ENCODE data around the gene GRHL3.

Gene GRHL3

DNA sequence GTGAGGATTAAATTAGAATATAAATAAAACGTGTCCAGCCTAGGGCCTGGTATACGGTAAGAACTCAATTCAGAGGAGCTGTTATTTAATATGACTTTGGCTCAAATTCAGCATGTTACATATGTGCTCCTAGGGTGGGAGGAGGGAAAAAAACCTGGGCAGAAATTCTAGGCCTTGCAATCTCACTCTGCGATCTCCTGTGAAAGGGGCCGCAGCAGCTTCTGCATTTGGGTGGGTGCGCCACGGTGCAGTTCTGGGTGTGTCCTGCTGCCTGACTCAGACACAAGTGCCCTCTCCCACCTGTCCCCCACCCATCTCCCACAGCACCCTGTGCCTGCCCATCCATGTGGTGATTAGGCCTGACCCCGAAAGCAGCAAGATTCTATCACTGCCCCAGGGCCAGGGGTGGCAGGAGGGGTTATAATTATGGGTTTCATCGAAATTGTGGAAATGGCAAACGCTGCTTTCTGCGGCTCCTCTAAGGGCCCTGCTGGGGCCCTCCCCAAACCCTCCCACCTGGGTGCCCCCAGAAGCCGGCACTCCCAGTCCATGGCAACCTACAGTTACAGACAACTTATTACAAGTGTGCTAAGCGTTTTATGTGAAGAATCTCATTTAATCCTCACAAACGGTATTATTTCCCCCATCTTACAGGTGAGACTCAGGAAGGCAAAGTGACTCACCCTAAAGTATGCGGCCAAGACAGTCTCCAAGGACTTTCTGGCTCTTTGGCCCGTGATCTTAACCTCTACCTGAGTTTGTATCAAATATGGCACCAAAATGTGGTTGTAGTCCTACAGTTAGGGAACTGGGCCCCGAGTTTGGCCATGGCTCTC, 25.5 kb upstream of the GRHL3 start:
- no peak for DNase-seq (ENCODE audit: low spot score)

DNA sequence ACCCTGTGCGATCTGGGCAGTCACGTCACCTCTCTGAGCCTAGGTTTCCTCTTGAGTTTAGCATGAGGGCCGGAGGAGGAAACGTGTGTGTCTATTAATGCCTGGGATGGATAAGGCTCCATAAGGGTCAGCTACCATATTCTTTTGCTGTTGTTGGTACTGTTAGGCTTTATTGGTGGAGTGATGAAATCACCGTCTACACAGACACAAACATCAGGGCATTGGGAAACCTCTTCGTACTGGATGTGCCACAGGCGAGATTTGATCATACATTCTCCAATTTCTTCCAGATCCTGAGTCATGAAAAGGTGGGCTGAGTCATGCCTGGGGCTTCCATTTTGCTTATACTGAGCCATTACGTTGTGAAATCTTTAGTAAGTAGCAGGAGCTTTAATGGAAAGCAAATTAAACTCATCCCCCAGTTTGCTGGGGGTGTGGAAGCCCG, 24.9 kb upstream of the GRHL3 start:
- DNase-seq (ENCODE audit: low spot score), result peak; percentile 54

DNA sequence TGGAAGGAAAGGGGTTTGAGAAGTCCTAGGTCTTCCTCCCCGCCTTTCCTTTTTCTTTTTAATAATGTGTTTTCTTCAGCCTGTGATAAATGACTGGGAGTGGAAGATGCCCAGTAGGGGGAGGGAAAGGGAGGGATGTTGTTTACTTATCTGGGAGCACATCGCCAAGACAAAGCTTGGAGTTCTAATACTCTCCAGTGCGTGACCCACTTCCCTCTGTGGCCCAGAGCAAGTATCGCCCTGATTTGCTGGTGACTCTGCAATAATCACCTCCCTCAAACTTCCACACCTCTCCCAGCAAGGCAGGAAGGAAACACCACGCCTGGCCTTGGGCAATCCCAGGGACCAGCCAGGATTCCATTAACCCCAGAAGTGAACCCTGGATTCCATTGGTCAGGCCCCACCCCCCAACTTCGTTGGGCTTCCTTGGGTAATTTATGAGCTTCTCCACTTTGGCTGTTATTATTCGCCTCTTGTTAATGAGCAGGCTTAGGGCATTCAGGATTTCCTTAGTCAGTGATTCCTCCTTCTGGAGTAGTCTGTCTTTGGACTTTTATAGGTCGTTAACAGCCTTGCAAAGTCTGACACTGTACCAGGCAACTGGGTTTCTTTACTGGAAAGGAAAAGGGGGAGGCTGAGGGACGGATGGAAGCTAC, 24.3 kb upstream of the GRHL3 start:
- DNase-seq (ENCODE audit: low spot score), result no peak

DNA sequence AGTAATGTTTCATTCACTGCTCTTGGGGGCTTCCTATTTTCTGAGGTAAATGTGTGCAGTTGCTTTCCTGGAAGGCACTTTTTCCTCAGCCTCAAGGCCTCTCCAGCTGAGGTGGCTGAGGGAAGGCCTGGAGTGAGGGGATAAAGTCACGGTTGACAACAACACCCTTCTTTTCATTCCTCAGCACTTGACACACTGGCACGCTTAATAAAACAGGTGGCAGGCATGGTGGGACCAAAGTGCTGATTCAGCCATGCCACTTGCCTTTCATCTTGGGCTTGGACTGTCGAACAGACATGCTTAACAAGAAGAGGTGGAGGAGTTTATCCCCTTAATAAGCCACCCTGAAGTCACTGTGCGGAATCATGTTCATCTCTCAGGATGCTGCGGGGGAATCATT, 23.6 kb upstream of the GRHL3 start:
- DNase-seq (ENCODE audit: low spot score), result no peak

DNA sequence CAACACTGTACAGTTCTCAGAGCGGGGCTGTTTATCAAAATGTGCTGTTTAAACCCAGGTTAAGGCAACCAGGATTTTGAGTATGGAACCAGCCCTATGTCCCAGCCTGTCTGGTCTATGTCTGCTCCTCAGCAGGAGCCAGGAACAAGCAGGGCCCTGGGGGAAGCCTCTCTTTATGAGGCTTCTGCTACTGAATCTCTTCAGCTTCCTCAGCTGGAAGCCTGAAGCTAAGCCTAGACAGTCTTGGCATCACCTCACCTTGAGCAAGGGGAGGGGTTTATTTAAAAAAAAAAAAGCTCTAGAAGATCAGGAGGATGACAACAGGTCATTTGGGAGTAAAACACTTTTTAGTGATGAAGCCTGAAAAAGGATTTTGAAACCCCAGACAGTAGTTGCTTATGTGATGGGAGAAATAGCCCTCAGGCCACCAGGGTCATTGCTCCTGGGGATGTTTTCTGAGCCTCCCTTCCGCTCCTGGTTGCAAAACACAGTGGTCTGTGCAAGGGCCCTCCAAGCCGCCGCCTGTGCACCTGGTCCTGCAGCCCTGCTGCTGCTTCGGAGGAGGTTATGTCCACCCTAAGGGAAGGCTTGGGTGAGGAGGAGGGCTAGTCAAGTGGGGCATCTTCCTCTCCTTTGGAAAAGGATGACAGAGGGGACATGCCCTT, 21.8 kb upstream of the GRHL3 start:
- no peak for DNase-seq (ENCODE audit: low spot score)

DNA sequence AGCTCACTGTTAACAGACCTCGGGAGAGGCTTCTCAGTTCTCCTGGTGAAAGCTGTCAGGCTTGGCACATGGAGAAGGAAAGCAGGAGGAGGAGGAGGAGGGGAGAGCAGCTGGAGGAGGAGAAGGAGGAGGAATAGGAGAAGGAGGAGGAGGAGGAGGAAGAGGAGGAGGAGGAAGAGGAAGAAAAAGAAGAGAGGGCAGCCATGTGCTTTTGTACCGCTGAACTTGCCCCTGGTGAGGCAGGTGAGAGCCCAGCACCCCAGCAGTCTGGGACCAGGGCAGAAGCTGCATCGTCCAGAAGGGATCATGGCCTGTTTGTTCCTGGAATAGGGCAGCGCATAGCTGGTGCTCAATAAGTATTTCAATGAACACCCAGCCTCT, 21.3 kb upstream of the GRHL3 start:
- DNase-seq (ENCODE audit: low spot score), result no peak

DNA sequence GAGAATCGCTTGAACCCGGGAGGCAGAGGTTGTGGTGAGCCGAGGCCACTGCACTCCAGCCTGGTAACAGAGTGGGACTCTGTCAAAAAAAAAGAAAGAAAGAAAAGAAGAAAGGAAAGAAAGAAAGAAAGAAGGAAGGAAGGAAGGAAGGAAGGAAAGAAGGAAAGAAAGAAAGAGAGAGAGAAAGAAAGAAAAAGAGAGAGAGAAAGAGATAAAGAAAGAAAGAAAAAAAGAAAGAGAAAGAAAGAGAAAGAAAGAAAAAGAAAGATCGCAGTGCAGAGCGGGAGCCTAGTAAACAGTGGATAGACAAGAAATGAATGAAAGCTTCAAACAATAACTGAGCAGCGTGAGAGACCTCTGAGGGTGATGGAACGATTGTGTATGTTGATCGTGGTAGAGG, 20.6 kb upstream of the GRHL3 start:
- no peak for DNase-seq (ENCODE audit: low spot score)

DNA sequence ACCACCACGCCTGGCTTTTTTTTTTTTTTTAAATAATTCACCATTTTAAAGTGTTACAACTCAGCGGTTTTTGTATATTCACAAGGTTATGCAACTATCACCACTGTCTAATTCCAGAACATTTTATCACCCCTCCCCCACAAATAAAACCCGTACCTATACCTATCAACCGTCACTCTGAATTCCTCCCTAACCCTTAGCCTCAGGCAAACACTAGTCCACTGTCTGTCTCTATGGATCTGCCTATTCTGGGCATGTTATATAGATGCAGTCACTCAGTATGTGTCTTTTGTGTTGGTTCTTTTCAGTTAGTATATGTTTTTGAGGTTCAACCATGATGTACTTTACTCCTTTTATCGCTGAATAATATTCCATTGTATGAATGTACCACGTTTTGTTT, 19.3 kb upstream of the GRHL3 start:
- DNase-seq (ENCODE audit: low spot score), result no peak

DNA sequence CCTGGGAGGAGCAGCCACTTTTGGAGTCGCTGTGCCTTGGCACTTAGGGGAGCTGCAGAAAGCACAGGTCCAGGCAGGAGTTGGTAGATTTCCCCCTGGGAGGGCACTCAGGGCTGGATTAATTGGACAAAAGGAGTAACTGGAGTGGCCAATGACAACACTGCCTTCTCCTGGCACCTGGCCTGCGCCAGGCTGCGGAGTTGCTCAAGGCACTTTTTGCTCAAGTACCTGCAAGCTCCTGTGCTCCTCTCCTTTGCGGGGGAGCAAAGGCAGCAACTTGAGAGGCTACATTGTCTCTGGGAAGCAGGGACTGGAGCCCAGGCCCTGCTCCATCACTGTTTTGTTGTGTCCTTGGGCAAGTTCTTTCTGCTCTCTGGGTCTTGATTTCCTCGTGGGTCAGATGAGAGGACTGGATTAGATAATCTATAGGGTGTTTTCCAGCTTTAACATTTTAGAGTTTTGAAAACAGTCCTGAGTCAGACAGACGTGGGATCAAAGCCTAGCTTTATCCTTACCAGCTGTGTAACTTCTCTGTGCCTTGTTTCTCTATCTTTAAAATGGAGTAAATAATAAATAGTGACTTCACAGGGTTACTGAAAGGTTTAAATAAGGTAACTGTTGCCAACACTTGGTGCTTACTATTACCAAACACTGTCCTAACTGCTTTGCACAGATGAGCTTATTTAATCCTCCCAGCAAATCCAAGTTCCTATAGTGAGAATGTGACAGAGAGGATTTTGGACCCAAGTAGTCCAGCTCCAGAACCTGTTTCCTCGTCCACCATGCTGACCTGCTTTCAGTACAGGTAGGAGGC, 18.0 kb upstream of the GRHL3 start:
- DNase-seq (ENCODE audit: low spot score), result no peak

DNA sequence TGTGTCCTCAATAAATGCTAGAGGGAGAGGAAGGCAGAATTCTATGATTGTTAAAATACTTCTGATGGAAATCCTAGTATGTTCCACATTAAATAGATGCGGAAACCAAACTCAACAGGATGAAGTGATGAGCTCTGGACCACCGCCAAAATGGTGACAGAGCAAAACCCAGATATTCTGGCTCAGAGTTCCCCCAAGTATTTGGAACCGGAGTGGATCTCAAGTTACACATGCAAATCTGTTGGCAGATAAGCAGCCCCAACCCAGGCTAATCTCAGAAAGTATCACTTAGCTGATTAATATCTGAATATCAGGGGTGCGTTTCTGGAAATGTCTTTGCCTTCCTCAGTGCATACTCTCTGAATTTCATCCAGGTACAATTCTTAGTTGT, 17.4 kb upstream of the GRHL3 start:
- DNase-seq (ENCODE audit: low spot score), result no peak

DNA sequence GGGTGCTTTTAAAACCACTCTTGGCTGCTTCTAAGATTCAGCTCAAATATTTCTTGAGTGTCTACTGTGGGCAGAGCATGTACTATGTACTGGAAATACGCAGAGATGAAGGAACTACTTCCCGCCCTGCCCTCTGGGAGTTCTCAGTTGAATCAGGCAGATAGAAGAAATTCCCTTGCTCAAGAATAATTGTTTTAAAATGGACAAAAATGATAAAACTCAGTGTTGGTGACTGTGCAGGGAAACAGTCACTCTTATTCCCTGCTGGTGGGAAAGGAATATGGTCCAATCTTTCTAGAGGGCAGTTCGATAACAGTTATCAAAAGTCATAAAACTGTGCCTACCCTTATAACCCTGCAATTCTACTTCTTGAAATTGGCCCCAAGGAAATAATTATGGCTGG, 16.9 kb upstream of the GRHL3 start:
- no peak for DNase-seq (ENCODE audit: low spot score)

DNA sequence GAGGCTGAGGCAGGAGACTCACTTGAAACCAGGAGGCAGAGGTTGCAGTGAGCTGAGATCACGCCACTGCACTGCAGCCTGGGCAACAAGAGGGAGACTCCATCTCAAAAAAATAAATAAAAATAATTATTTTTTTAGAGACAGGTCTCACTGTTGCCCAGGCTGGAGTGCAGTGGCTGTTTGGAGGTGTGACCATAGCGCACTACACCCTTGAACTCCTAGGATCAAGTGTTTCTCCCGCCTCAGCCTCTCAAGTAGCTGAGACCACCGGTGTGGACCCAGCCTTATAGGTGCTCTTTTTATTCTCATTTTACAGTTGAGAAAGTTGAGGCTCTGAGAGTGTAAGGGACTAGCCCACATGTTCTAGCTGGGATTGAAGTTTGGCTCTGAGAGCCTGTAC, 15.6 kb upstream of the GRHL3 start:
- no peak for DNase-seq (ENCODE audit: low spot score)

DNA sequence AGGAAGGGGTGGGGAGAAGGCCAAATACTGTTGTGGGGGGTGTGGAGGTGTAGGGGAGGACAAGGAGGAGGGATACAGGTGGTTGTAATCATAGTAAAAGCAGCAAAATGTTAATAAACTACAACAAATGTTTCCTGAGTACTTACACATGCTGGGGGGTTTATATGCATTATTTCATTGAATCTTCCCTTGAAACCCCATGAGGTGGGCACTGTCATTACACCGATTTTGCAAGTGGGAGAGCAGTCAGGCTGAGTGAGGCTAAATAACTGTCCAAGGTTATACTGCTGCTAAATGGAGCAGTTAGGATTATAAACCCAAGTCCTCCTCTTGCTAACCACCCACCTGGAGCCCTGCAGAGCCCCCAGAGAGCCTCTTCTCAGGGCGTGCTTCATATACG, 14.4 kb upstream of the GRHL3 start:
- DNase-seq (ENCODE audit: low spot score), result no peak

DNA sequence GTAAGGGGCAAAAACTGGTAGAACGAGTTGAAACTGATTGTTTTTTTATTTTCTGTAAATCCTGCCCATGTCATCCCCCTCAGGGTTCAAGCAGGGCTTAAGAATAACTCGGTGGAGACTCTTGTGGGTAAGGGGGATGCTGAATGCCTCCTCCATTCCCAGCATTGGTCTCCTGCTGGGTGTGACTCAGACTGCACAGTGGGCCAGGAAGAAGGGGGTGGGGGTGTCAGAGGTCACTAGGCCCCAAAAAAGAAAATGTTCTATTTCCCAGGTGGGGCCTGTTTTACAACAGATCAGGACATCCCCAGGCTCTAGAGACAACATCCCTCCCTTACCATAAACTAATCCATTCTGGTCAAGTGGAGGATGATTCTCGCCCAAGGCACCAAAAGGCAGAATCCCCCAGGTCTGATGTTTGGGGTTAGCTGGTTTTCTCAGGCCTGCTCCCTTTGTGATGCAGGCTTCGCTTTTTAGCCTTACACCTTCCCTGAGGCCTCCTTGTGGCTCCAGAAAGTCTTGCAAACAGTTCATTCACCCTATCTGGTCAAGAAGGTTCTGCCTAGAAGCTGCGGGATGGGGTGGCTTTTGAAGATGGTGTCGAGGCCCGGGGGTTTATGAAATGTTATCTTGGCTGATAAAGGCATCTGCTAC, 10.7 kb upstream of the GRHL3 start:
- DNase-seq (ENCODE audit: low spot score), result no peak

DNA sequence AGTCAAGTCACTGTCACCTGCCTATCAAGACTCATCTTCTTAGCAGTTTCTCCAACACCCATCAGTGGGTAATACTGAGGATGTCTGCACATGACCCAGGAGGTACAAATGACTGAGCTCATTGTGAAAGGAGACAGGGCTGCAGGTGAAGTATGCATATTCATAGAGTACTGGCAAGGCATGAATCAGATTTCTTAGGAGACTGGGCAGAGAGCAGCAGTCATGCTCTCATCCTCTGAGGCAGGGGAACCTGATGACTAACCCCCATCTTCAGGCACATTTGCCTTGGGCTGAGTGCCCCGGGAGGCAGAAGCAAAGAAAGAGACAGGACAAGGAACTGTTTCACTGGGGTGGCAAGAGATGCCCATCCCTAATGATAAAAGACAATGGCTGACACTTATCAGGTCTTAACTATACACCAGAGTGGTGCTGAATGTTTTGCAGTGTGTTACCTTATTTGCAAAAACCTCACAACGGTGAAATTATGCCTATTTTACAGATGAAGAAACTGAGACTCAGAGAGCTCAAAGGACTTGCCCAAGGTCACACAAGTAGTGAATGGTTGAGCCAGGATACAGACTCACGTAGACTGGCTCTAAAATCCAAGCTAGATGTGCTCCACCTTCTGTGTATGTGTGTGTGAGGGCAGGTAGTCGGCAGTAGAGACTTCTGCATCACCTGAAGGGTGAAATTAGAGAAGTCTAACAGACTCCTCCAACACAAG, 9.2 kb upstream of the GRHL3 start:
- peak; percentile 7 for DNase-seq (ENCODE audit: low spot score)

DNA sequence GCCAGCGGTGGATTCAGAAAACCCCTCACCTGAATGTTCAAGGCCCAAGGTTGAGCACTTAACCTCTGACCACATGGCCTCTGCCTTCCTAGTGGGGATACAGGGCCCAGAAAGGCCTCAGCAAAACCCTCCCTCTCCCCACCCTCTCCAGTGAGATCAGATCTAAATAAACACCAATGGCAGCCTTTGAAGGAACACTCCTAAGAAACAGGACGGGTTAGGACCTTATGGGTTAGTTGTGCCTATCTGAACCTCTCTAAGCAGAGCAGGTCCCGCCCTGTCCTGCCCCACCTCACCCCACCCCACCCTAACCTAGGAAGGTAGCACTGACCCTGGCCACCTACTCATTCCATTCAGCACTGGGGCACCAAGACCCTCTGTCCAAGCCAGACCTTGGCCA, 7.9 kb upstream of the GRHL3 start:
- no peak for DNase-seq (ENCODE audit: low spot score)

DNA sequence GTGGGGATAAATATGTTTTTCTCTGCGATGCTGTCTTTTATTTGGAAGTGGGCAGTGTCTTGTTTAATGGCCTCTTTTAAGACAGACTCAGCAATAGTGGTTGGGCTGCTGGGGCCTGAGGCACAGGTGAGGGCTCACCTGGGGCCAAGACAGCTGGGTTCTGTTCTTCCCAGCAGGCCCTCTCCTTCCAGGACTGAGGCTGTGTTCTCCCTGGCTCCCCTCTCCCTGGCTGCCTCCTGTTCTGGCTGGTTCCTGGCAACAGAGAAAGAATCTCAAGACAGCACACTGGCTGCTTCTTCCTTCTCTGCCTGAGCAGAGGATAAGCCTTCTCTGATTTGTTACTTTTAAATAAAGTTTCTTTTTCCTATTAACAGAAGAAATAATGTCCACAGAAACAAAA, 7.4 kb upstream of the GRHL3 start:
- no peak for DNase-seq (ENCODE audit: low spot score)

DNA sequence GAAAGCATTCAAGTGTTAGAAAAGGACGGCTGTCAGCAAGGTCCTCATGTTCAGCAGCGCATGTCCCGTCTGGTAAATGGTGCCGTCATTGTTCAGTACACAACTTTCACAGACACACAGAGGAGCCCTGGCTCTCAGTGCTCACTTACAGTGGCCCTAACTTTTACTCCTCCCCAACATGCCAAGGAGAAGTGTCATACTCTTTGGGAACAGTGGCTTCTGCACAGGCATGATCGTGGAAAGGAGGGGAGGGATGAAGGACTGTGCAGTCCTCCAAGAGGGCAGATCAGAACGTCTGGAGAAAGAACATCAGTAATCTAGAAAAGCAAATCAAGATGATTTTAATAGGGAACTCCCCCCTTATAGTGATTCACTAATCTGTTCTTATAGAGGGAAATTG, 3.8 kb upstream of the GRHL3 start:
- DNase-seq (ENCODE audit: low spot score), result no peak

DNA sequence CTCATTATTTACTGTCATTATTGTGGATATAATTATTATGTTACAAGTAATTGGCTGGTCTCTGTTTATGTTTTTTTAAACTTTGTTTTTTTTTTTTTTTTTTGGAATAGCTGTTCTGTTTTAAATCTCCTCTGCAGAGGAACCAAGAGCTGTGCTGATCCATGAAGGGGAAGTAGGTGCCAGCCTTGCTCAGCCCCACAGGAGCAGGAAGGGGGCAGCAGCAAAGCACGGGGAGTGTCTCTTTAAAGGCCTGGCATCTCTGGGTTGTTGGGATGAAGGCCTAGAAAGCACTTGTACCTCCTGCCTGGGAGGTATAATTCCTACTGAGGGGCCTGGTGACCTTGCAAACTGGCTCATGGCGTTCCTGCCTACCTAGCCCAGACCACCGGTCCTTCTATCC, 2.5 kb upstream of the GRHL3 start:
- DNase-seq (ENCODE audit: low spot score), result no peak

DNA sequence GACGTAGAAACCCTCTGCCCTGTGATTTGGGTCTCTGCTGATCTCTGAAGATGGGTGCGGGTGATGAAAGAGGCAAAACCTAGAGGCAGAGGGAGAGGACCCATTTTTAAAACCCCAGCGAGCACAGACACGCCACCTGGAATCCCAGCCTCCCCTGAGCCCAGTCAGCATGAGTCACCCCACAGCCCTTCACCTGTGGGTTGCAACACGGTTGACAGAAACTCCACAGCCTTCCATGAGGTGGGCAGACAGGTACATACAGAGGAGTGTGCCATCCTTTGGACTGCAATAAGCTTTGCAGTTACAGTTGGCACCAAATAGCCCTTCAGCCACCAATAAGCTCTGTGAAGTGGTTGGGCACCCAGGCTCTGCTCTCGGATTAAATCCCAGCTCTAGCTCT, 2.1 kb upstream of the GRHL3 start:
- no peak for DNase-seq (ENCODE audit: low spot score)

DNA sequence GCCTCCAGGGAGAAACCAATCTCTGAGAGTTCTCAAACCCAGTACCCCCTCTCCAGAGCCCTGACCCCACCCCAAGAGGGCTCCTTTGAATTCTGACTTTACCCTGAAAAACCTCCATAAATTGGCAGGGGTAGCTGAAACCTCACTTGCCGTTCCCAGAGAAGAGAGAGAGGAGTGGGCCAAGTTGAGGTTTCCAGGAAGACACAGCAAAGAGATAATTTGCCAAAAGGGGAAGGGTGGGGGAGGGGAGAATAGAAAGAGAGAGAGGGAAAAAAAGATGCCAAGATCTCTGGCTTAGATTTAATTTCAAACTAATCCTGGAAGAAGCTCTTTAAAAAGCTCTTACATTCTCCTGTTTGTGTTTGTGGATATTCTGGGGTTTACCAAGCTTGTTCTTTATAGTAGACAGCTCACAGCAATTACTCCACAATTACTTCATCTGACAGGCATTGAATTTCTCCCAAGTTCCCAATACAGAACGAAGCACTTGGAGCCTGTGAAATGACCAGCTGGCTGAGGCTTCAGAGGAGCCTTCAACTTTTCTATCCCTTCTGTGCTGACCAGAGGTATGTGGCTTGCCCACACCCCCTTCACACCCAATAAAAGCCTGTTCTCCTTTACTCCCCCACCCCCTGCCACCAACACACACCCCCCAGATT, 1.1 kb upstream of the GRHL3 start:
- DNase-seq (ENCODE audit: low spot score), result no peak

All from RKO (cell line).